PFSK-1 (cell line): ENCODE data around the gene AGMO.

Experiments used
- POLR2AphosphoS5 ChIP-seq: IDR thresholded peaks from 2 replicates; pipeline ENCODE4 v1.6.1; 2012; ENCODE audit warnings: low read depth, mild to moderate bottlenecking, control low read depth, low read length, moderate library complexity
- SIN3A ChIP-seq: IDR thresholded peaks from 2 replicates; pipeline ENCODE4 v1.6.1; 2012; ENCODE audit warnings: mild to moderate bottlenecking, low read length, moderate library complexity, borderline replicate concordance; ENCODE audit not compliant: insufficient read depth
- TAF1 ChIP-seq: IDR thresholded peaks from 2 replicates; pipeline ENCODE4 v1.6.1; 2012; ENCODE audit warnings: low read length, control low read depth, borderline replicate concordance; ENCODE audit not compliant: insufficient read depth
- TF ChIP-seq, protein P1 (sequence below), 2 experiments: IDR thresholded peaks; 2 replicates each; pipeline versions ENCODE4 v1.6.1 to v1.8.0; 2011 to 2012; ENCODE audit warnings: low read depth in 2 of 2, low read length in 2 of 2, control low read depth in 1 of 2, inconsistent platforms in 1 of 2, mild to moderate bottlenecking in 1 of 2, moderate library complexity in 1 of 2; ENCODE audit not compliant: insufficient read depth in 1 of 2

DNA sequence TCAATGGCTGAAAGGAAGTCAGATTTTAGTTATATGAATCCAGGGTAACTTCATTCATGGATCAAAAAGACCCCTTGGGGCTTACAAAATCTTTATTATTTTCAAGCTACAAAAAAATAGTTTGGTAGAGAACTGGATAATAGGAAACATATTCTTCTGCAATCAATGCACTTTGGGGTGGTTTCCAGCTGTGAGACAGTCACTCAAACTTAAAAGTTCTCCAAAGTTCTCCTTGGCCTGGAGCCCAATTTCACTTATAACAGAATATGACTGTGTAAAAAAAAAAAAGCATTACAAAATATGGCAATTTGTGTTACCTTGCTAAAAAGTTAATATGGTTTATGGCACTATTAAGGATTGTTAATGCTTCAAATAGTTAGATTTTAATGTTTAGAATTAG is 255.5 kb downstream of the AGMO start:
- TF ChIP-seq SIN3A = no peak
- no peak for TF ChIP-seq TAF1
- no peak for TF ChIP-seq POLR2AphosphoS5
- TF ChIP-seq, protein P1, sequence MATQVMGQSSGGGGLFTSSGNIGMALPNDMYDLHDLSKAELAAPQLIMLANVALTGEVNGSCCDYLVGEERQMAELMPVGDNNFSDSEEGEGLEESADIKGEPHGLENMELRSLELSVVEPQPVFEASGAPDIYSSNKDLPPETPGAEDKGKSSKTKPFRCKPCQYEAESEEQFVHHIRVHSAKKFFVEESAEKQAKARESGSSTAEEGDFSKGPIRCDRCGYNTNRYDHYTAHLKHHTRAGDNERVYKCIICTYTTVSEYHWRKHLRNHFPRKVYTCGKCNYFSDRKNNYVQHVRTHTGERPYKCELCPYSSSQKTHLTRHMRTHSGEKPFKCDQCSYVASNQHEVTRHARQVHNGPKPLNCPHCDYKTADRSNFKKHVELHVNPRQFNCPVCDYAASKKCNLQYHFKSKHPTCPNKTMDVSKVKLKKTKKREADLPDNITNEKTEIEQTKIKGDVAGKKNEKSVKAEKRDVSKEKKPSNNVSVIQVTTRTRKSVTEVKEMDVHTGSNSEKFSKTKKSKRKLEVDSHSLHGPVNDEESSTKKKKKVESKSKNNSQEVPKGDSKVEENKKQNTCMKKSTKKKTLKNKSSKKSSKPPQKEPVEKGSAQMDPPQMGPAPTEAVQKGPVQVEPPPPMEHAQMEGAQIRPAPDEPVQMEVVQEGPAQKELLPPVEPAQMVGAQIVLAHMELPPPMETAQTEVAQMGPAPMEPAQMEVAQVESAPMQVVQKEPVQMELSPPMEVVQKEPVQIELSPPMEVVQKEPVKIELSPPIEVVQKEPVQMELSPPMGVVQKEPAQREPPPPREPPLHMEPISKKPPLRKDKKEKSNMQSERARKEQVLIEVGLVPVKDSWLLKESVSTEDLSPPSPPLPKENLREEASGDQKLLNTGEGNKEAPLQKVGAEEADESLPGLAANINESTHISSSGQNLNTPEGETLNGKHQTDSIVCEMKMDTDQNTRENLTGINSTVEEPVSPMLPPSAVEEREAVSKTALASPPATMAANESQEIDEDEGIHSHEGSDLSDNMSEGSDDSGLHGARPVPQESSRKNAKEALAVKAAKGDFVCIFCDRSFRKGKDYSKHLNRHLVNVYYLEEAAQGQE (IDR thresholded peaks at IDR 0.05; ENCODE audit: insufficient read depth in 1 of 2, low read depth in 2 of 2, low read length in 2 of 2) = no peak
